Stimulated activated CD4-positive, alpha-beta T cell treated with anti-CD3 and anti-CD28 coated beads, TNF-alpha, amount 100 ng/mL, for 4 hours (primary cell): Measurements from ENCODE around the gene ZSCAN5A.
"Not testable (repeated sequence)": the region's sequence is repeated elsewhere in the genome, so short reads cannot be mapped to it uniquely, and the experiment has no call there.

Source experiments
- DNase-seq, 3 experiments: peaks; one replicate each; pipeline ENCODE4 v3.0.0-alpha.2; 2020; ENCODE audit warnings: low read depth in 3 of 3

ZSCAN5A gene

GRCh38 chr19:56314381-56315076 is at the start of gene ZSCAN5A:
TSS of gene ZSCAN5A (minus strand) at chr19:56314839. CDS start at chr19:56225046, 89,793 bp downstream.
- peak; percentile 98 to 99 (median 98) for DNase-seq

- no peak for DNase-seq
Measured at GRCh38 chr19:56360841-56361240, 46.2 kb upstream of the ZSCAN5A start.

GRCh38 chr19:56356944-56357343 is 42.3 kb upstream of the ZSCAN5A start:
- DNase-seq, result no peak

- DNase-seq, result no peak
Measured at GRCh38 chr19:56355517-56355916, 40.9 kb upstream of the ZSCAN5A start.

- DNase-seq, result no peak
Measured at GRCh38 chr19:56351208-56351607, 36.6 kb upstream of the ZSCAN5A start.

GRCh38 chr19:56350416-56351045 is 35.9 kb upstream of the ZSCAN5A start:
- DNase-seq, result peak in 2 of 3 experiments; percentile 10 to 23

GRCh38 chr19:56348289-56348877 is 33.7 kb upstream of the ZSCAN5A start:
- no peak for DNase-seq

GRCh38 chr19:56347163-56347778 is 32.6 kb upstream of the ZSCAN5A start:
- DNase-seq, result no peak

GRCh38 chr19:56341948-56342347 is 27.3 kb upstream of the ZSCAN5A start:
- DNase-seq, result no peak

GRCh38 chr19:56339031-56339430 is 24.4 kb upstream of the ZSCAN5A start:
- DNase-seq, result not testable (repeated sequence)

- not testable (repeated sequence) for DNase-seq
Measured at GRCh38 chr19:56337077-56337476, 22.4 kb upstream of the ZSCAN5A start.

GRCh38 chr19:56335371-56335770 is 20.7 kb upstream of the ZSCAN5A start:
- DNase-seq, result not testable (repeated sequence)

- no peak for DNase-seq
Measured at GRCh38 chr19:56333506-56333905, 18.9 kb upstream of the ZSCAN5A start.

- no peak for DNase-seq
Measured at GRCh38 chr19:56332695-56333094, 18.1 kb upstream of the ZSCAN5A start.

- no peak for DNase-seq
Measured at GRCh38 chr19:56324436-56324835, 9.8 kb upstream of the ZSCAN5A start.

- DNase-seq, result no peak
Measured at GRCh38 chr19:56321989-56322440, 7.4 kb upstream of the ZSCAN5A start.

- DNase-seq, result no peak
Measured at GRCh38 chr19:56321254-56321988, 6.8 kb upstream of the ZSCAN5A start.

GRCh38 chr19:56319991-56320390 is 5.4 kb upstream of the ZSCAN5A start:
- no peak for DNase-seq

GRCh38 chr19:56317749-56318148 is 3.1 kb upstream of the ZSCAN5A start:
- no peak for DNase-seq

- no peak for DNase-seq
Measured at GRCh38 chr19:56316728-56317127, 2.1 kb upstream of the ZSCAN5A start.

GRCh38 chr19:56315077-56315828 is 614 bp upstream of the ZSCAN5A start:
- DNase-seq, result peak; percentile 70 to 86 (median 85)
